Epithelial cell of proximal tubule (primary cell): ENCODE measurements around the gene STMN1. TPM values are rescaled to one million over a fixed set of nuclear protein-coding genes. Genes with fewer than 3 reads are reported as not detected.
"Not testable (repeated sequence)": the region's sequence is repeated elsewhere in the genome, so short reads cannot be mapped to it uniquely, and the experiment has no call there.

Source experiments
- DNase-seq: peaks from one replicate; pipeline ENCODE4 v3.0.0-alpha.2; 2011; ENCODE audit warnings: low read depth
- H3K4me3 ChIP-seq: 2 replicates; pipeline ENCODE4 v1.5.1; 2011; ENCODE audit warnings: low read depth, mild to moderate bottlenecking, low read length
- total RNA-seq: library from RNA; depleted of rRNA; stranded (reverse); fragments of >200 nt; gene quantifications from 2 replicates; pipeline ENCODE4 v1.2.3, GENCODE V29; 2015
- TF ChIP-seq, protein P1 (sequence below): conservative IDR thresholded peaks from 2 replicates; pipeline ENCODE4 v1.5.1; 2012; ENCODE audit warnings: low read depth, mild to moderate bottlenecking, low read length

Gene STMN1
- total RNA-seq, 1 donor from 2014 or later = 554 TPM

DNA sequence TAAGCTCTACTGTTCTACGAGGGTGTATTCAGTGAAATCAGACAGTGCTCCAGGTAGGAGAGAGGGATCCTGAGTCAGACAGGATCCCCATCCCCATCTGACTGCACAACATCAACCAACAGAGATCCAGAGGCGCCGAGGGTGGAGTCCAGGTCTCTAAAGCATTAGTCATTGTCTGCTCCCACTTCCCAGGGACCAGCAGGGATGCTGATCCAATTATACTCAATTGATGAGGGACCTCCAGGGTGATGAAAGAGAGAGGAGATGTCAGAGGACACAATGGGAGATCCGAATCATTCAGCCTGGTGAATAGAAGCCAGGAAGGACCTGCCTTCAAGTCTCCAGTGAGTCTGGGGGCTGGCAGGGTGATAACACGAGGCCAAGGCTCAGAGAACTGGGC is 39.5 kb upstream of the STMN1 start:
- no peak for DNase-seq
- TF ChIP-seq, protein P1, sequence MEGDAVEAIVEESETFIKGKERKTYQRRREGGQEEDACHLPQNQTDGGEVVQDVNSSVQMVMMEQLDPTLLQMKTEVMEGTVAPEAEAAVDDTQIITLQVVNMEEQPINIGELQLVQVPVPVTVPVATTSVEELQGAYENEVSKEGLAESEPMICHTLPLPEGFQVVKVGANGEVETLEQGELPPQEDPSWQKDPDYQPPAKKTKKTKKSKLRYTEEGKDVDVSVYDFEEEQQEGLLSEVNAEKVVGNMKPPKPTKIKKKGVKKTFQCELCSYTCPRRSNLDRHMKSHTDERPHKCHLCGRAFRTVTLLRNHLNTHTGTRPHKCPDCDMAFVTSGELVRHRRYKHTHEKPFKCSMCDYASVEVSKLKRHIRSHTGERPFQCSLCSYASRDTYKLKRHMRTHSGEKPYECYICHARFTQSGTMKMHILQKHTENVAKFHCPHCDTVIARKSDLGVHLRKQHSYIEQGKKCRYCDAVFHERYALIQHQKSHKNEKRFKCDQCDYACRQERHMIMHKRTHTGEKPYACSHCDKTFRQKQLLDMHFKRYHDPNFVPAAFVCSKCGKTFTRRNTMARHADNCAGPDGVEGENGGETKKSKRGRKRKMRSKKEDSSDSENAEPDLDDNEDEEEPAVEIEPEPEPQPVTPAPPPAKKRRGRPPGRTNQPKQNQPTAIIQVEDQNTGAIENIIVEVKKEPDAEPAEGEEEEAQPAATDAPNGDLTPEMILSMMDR = no peak
- no peak overlapping the region for H3K4me3 ChIP-seq

DNA sequence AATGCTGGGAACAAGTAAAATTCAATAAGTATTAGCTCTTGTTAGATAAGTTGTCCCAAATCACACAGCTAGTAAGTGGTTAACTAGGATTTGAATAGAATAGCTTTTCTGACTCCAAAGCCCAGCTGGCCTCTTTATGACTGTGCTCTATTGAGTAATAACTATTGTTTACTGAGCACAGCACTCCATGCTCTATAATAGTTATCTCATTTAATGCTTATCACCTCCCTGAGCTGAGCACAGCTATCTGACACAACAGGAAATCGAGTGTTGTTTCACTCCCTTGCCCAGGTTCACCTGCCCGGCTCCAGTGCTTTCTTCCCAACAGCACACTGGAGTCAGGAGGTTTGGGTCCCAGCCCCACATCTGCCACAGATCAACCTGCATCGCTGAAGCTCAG is 38.8 kb upstream of the STMN1 start:
- no peak overlapping the region for H3K4me3 ChIP-seq
- TF ChIP-seq, protein P1 = no peak
- no peak for DNase-seq

DNA sequence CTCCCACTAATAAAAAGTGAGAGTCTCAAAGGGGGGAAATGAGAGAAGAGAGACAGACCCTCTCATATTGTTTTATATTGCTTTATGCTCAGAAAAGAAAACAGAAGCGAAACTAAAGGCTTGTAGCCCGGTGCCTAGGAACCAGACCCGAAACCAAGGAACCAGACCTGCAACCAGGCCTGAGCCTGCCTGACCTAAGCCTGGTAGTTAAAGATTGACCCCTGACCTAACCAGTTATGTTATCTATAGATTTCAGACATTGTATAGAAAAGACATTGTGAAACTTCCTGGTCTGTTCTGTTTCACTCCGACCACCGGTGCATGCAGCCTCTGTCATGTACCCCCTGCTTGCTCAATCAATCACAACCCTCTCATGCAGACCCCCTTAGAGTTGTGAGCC is 37.3 kb upstream of the STMN1 start:
- H3K4me3 ChIP-seq, DNase-seq: not testable (repeated sequence)

DNA sequence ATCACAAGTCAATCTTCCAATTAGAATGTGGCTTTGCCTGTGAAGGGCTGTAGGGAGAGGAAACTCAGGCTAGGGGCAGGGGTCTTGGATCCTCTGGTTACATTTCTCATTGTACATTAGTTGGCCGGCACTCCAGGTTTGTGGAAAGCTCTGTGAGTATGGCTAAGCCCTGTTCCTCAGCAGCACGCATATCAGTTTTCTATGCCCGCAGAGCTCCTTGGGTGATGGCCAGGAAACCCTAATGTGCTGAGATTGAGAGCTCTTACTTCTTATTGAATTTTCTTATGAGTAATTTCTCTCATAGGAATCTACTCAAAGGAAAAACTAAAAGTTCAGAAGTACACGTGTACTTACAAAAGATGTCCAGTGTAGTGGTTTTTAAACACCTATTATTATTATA is 30.7 kb upstream of the STMN1 start:
- TF ChIP-seq, protein P1 = no peak

DNA sequence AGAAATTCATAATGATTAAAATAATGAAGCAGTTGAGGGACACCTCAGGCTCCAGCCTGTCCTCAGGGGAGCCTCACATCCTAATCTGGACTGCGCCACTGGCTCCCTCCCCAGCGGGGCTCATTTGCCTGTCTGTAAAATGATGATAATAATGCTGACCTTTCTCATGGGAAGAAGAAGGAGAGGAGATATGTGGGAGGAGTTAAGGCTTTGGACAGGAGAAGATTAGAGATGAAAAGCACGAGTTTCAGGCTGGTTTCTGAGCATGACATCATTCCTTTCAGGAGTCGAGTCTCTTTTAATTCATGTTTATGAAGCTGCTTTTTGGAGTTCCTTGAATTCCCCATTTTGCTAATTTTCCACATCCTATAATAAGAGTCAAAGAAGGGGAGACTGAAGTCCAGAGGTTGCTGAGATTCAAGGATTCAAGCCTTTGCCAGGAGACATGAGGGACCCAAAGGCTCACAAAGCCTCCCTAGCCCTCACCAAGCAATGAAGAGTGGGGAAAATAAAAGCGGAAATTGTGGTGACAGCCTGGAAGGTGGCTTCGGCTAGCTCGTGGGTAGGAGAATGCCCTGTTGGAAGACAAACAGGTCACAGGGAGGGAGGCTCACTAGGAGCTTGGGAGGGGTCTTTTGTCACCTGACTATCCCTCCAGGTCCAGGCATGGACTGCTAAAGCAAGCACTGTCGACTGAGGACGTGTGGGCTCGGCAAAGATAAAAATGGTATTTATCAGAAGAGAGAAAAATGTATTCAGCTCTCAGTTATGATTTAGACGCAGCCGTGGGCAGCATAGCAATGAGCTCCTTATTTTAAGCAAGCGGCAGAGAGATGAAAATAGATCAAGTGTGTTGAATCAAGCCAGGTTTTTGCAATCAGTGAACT is 27.5 kb upstream of the STMN1 start:
- H3K4me3 ChIP-seq = no peak overlapping the region
- TF ChIP-seq, protein P1 = no peak
- DNase-seq = no peak

More for the DNA sequence above, 30.7 kb upstream of the STMN1 start:
- H3K4me3 ChIP-seq = no peak overlapping the region
- DNase-seq = no peak

DNA sequence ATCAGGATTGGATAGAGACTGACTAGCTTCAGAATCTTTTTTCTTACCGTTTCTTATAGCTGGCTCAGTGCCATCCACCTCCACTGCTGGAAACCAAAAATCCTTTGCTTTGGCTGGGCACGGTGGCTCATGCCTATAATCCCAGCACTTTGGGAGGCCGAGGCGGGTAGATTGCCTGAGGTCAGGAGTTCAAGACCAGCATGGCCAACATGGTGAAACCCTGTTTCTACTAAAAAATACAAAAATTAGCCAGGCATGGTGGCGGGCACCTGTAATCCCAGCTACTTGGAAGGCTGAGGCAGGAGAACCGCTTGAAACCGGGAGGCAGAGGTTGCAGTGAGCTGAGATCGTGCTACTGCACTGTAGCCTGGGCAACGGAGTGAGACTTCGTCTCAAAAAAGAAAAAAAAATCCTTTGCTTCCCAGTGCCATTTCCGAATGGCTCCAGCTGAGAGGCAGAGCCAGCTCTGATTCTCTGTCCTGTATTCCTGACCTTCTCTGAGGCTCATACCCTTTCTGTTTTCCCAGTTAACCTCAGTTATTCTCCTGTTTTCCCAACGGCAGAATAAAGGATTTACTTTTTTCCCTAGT is 26.7 kb upstream of the STMN1 start:
- DNase-seq, H3K4me3 ChIP-seq: not testable (repeated sequence)

DNA sequence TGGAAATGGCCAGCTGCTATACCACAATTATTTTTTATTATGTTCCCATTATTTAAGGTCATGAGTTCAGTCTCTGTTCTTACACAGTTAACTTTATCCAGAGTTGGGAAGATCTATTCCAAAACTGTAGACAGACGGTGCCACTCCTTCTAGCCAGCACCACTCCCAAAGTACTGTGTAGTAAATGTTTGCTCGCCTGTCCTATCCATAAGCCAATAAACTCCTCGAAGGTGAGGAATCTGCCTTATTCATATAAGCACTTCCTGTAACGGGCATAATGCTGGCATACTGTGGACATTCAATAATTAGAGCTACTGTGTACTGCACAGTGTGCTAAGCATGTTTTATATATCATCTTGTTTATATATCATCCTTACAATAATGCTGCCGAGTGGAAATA is 26.1 kb upstream of the STMN1 start:
- TF ChIP-seq, protein P1 = no peak

DNA sequence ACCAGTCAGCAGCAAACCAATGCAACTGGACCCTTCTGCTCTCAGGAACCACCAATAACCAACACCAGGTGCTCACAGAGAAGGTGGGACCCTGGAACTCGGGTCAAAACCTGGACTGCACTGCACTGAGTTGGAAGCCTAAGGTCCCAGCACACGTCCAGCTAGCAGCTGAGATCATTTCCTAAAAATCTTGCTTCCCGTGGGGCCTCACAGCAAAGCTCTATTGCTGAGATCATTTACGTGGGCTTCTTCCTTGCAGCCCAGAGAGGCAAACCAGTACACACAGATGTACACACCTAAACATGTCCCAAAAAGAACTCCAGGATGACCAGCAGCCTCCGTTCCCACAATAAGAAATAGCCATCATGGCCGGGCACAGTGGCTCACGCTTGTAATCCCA is 22.8 kb upstream of the STMN1 start:
- DNase-seq = no peak
- TF ChIP-seq, protein P1 = no peak
- H3K4me3 ChIP-seq = no peak overlapping the region

More for the DNA sequence above, 26.1 kb upstream of the STMN1 start:
- DNase-seq = no peak
- H3K4me3 ChIP-seq = no peak overlapping the region
